ENCODE results near the gene FMO4.

DNA sequence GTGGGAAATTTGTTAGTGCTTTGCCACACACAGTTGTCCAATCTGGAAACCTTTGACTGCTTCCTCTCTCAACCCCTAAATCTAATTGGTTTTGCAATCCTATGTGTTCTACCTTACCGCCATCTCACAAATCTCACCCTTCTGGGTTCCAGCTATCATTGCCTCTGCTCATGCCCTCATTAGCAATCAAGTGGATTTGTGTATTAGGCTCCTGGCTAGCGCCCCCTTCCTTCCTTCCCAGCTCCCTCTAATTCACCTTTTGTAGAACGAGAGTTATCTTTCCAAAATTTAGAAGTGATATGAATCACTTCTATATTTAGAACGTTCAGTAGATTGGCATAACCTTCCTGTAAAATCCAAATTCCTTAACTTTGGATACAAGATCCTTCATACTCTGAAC lies 47.1 kb upstream of the FMO4 start:
- TF ChIP-seq, protein P1, sequence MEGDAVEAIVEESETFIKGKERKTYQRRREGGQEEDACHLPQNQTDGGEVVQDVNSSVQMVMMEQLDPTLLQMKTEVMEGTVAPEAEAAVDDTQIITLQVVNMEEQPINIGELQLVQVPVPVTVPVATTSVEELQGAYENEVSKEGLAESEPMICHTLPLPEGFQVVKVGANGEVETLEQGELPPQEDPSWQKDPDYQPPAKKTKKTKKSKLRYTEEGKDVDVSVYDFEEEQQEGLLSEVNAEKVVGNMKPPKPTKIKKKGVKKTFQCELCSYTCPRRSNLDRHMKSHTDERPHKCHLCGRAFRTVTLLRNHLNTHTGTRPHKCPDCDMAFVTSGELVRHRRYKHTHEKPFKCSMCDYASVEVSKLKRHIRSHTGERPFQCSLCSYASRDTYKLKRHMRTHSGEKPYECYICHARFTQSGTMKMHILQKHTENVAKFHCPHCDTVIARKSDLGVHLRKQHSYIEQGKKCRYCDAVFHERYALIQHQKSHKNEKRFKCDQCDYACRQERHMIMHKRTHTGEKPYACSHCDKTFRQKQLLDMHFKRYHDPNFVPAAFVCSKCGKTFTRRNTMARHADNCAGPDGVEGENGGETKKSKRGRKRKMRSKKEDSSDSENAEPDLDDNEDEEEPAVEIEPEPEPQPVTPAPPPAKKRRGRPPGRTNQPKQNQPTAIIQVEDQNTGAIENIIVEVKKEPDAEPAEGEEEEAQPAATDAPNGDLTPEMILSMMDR (IDR thresholded peaks at IDR 0.05), result no peak
- TF ChIP-seq ZFX (IDR thresholded peaks at IDR 0.05; ENCODE audit: borderline replicate concordance), result no peak
